HG03039 (cell line): ENCODE measurements around the gene ALG14.

ENCODE experiments used
- ATAC-seq: cut with Tn5 transposase; IDR thresholded peaks from one replicate; pipeline ENCODE4 v1.9.1; 2021; ENCODE audit warnings: mild to moderate bottlenecking, moderate library complexity; ENCODE audit not compliant: unreplicated experiment

The ALG14 gene

DNA sequence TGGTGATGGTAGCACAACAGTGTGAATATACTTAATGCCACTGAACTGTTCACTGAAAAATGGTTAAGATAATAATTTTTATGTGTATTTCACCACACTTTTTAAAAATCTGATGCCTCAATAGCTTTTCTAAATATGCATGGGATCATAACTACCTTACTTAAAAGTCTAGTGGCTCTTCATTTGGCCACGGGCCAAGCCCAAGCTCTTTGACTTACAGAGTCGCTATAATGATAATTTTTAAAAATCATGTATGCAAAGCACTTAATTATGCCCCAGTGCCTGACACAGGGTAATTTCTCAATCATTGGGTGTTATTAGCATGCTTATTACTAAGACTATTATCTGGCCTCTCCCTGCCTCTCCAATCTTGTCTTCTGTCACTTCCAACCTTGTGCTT lies 138.2 kb downstream of the ALG14 start:
- ATAC-seq = no peak

- no peak for ATAC-seq
Observed at GRCh38 chr1:94931254-94931841, 141.4 kb downstream of the ALG14 start.

DNA sequence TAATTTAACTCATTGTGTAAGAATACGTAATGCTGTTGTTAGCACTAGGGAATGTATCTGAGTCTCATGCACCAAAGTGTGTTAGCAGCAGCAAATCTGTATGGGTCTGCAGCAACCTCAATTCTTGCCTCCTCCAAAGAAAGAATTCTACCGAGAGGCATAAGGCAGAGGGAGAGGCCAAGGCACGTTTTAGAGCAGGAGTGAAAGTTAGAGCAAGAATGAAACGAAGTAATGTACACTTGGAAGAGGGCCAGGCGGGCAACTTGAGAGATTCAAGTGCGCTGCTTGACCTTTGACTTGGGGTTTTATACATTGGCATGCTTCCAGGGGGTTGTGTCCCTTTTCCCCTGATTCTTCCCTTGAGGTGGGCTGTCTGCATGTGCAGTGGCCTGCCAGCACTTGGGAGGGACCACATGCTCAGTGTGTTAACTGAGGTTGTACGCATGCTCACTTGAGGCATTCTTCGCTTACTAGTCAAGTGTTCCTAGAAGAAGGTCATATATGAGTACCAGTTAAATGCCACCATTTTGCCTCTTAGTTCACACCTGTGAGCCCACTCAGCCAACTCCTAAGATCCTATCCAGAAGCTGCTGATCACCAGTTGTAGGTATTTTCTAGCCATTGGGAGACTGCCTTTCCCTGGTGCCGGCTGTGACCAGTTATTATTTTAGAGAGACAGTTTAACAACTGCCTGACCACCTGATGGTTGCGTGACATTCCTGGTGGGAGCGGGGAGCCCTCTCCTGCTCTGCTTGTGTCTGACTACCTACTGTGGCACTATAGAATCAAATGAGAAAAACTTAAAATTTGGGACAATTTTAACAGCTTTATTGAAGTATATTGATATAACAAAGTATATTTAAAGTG lies 143.2 kb downstream of the ALG14 start:
- no peak for ATAC-seq

DNA sequence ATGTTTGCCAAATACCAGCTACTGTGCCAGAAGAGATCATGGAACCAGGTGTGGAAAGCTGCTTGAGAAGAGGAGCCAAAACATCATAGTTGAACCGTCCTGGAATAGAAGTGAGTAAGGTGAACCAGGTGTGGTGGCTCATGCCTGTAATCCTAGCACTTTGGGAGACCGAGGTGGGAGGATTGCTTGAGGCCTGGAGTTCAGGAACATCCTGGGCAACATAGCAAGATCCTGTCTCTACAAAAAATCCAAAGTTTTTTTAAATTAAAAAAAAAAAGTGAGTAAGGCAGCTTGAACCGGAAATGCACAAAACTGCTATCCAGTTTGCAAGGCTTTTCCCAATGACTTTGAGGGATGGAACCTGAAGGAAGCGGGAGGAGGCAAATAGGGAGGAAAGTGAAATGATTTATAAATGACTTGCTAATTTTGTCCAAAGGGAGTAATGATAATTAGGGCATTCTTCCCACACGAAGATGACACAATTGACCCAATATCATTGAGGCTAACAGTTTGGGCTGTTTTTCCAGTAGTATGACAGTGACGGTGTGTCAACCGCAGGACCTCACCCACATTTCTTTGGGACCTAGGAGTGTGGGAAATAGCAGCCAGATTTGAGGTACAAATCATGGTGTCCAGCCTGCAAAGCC lies 144.3 kb downstream of the ALG14 start:
- no peak for ATAC-seq

DNA sequence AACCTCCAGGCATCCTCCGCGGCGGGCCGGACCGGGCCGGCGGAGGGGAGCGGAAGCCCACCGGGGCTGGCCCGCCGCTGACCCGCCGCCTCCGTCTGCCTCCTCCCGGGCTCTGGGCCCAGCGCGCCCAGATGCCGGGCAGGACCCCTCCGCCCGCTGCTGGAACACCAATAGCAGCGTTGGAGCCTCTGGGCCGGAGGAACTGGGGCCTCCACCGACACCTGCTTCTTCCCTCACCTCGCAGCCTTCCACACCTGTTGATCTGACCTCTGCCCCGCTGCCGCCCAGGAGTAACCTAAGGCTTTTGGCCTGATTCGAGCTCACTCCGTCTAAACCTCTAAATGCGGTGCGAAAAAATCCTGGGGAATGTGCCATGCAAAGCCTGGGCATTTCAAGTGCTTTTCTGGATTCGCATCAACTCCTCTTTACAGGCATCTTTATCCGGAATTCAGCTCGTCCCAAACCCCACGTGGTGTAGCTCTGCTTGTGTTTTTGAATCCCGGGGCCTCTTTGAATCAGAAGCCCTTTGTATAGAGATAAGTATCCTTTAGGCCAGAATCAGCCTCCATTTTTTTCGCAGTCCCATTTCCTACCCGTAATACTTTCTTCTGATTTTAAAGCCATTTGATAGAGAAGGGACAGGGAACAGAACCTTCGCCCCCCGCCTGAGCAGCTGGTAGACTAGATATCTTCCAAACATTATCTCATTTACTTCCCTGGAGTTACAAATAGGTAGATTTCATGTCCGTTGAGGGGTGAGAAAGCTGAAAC lies 145.2 kb downstream of the ALG14 start:
- peak; percentile 26 for ATAC-seq

- peak; percentile 84 for ATAC-seq
Observed at GRCh38 chr1:94926915-94927404, 145.8 kb downstream of the ALG14 start, which contains the start of gene CNN3. Gene CNN3, minus strand, starts transcription at chr1:94927110. Its CDS starts 216 bp downstream, at chr1:94926894.

DNA sequence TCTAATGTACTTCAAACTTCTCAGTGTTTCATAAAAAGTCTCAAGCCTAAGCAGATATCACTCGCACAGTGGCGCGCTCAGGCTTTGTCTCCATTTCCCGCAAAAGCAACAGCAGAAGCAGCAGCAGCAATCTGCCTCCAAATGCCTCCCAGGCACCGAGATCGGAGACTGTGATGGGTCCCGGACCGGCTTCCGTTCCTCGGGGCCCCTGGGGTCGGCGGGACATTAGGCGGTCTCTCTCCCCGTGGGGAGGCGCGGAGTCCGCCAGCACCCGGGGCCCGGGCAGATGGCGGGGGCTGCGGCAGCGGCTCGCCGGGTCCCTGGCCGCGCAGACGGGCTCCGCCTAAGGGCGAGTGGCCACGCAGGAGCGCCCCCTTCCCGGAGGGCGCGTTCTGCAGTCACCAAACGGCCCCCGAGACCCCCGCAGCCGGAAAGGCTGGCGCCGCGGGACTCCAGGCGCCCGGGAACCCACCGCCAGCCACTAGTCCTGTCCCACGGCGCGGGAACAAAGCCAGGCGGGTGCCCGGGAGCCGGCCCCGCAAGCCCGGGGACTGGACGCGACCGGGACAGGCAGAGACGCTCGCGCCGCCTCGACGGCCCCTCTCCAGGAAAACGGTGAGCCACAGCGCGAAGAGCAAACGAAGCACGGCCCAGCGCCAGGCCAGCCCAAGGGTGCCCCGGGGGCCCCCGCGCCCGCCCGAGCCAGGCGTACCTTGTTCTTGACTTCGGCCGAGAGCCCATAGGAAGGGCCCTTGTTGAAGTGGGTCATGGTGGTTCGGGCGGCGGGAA lies 146.4 kb downstream of the ALG14 start:
- peak; percentile 19 for ATAC-seq

DNA sequence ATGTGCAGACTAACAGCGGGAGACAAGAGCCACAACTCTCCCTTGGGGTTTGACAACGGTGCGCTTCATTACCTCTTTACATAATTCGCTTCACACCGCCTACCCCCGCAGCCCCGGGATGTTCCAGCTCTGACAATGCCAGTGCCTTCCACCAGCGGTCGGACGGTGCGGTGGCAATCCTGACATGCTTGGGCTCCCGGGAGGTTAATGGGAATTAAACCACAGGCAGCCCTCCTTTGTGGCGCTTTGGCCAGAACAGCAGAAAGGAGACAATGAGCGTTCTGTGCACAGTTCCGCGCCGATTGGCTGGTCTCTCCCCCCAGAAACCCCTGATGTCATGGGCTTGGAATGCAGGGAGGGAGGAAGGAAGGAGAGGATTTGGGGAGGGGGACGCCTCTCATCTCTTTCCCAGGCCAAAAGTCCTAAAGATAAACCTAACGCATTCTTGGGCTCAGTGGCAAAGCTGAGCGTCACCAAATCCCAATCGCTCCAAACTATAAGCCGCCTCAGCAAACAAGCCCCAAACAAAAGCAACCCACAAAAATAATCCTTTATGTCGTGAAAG lies 147.1 kb downstream of the ALG14 start:
- ATAC-seq = no peak

- ATAC-seq = no peak
Observed at GRCh38 chr1:94925004-94925403, 147.7 kb downstream of the ALG14 start.
